HG03565 (cell line): Measurements from ENCODE around the gene NDUFV2.
A peak's percentile ranks its signal among the peaks of the same experiment; 100 is the strongest.
"Not testable (repeated sequence)": the region's sequence is repeated elsewhere in the genome, so short reads cannot be mapped to it uniquely, and the experiment has no call there.

Experiments used
- ATAC-seq: cut with Tn5 transposase; IDR thresholded peaks from one replicate; pipeline ENCODE4 v1.9.1; 2021; ENCODE audit warnings: mild to moderate bottlenecking, moderate library complexity; ENCODE audit not compliant: unreplicated experiment

Gene NDUFV2

DNA sequence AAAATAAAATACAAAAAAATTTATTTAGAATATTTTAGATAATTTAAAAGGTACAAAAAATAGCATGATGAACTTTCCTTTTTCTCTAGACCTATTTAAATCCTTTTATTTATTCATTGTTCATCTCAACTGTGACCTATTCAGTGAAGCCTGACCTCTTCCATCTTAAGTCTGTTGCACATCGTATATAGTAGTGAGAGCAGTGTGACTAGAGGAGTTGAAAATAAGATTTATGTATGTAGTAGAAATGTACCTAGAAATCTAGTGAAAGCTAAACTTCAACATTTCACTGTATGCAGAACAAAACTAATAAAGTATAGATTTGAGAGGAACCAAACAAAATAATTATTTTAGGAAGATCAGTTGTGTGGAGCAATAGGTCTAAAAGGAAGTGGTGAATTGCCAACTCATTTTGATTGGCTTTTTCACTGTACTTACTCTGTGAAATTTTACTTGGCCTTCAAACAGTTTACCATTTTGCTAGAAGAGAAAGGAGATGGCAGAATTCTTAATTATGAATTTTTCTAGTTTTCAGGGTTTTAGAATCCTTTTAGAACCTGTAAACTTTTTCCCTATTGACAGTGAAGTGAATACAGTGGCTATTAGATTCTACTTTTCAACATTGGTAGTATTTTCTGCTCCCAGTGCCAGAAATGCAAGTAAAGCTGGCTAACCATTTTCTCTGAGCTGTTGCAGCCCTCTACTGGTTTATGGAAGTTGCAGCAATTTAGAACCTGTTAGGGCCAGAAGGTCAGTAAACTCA, 45.1 kb downstream of the NDUFV2 start:
- ATAC-seq = no peak

DNA sequence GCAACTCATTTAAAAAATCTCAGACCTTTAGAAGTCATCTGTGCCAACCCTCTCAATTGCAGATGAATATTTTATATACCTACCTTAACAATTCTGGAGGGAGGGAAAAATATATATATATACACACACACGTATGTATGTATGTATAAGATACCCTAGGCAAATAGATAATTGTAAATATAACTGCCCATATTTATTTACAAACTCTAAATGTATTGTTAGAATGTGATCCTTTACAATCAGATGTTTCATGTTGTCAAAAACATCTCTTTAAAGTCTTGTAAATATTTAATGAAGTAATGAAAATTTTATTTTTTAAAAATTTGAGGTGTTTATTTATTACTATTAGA, 45.7 kb downstream of the NDUFV2 start:
- ATAC-seq = no peak

DNA sequence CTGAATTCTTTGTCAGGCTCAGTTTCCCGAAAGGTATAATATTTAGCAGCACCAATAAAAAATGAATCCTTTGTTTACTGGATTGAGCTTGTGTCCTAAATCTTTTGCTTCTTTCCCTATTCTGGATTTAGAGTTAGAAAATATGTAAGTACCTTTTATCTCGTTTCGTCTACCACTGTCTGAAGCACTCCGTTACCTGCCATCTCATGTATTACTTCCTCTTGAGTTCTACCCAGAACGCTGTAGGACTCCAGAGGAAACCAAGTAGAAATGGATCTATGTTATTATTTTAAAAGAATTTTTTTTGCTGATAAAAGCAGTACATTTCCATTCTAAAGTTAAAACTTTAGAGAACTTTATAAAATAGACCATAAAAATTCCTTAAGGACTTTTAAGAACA, 47.6 kb downstream of the NDUFV2 start:
- no peak for ATAC-seq

DNA sequence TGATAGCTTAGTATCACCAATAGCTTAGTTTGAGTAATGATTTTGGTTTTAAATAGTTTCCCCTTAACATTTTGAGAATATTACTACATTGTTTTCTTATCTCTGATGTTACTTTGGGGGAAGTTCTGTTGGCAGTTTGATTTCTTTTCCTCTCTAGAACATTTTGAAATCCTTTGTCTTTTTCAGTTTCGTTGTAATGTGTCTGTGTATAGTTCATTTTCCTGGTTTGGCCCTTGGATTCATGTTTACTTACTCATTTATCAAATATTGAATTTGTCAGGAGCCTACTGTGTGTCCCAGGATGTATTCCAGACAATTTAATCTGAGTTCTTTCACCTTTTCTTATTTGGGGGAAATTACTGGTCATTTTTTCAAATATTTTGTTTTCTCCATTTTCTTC, 50.8 kb downstream of the NDUFV2 start:
- ATAC-seq = no peak

DNA sequence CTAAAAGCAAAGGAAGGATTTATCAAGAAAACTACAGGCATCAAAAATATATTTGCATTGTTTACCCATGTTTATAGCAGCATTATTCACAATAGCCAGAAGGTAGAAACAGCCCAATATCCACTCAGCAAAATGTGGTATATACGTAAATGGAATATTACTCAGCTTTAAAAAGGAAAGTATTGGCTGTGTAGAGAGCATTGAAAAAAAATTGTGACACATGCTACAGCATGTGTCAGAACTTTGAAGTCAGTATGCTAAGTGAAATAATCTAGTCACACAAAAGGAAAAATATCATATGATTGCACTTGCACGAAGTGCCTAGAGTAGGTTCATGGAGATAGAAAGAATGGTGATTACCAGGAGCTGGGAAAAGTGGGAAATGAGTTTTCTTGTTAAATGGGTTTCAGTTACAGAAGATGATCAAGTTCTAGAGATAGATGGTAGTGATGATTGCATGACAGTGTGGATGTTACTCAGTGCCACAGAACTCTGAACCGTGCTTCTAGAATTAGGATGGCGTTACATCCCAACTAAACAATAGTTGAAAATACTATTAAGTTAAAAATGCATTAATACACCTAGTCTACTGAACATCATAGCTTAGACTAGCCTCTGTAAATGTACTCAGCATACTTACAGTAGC, 54.2 kb downstream of the NDUFV2 start:
- ATAC-seq = no peak

DNA sequence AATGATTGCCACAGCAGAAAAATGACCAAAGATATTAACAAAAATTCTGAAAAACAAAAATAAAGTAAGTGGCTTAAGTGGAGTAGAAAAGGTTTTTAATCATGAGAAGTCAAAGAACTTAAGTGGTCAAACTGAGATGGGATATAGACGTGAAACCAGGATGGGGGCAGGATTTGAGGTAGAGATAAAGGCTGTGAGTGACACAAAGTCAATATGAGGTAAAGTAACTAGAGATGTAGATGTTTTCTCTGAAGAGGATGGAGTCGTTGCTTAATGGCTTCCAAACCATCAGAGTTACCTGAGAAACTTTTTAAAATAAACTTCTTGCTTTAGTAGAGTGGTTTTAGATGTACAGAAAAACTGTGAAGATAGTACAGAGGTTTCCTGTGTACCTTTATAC, 55.3 kb downstream of the NDUFV2 start:
- no peak for ATAC-seq

DNA sequence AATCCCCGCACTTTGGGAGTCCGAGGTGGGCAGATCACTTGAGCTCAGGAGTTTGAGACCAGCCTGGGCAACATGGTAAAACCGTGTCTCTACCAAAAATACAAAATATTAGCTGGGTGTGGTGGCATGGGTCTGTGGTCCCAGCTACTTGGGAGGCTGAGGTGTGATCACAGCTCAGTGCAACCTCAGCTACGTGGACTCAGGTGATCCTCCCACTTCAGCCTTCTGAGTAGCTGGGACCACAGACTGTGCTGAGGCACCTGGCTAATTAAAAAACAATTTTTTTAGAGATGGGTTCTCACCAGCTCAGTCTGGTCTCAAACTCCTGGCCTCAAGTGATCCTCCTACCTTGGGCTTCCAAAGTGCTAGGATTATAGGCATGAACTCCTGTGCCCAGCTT, 57.5 kb downstream of the NDUFV2 start:
- ATAC-seq = no peak

DNA sequence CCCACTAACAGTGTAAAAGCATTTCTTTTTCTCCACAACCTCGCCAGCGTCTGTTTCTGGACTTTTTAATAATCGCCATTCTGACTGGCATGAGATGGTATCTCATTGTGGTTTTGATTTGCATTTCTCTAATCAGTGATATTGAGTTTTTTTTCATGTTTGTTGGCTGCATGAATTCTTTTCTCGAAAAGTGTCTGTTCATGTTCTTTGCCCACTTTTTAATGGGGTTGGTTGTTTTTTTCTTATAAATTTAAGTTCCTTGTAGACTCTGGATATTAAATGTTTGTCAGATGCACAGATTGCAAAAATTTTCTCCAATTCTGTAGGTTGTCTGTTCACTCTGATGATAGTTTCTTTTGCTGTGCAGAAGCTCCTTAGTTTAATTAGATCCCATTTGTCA, 60.2 kb downstream of the NDUFV2 start:
- ATAC-seq = not testable (repeated sequence)

DNA sequence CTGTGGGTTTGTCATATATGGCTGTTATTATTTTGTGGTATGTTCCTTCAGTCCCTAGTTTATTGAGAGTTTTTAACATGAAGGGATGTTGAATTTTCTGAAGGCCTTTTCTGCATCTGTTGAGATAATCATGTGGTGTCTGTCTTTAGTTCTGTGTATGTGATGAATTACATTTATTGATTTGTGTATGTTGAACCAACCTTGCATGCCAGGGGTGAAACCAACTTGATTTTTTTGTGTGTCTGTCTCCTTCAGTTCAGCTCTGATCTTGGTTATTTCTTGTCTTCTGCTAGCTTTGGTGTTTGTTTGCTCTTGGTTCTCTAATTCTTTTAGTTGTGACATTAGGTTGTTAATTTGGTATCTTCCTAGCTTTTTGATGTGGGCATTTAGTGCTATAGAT, 61.6 kb downstream of the NDUFV2 start:
- ATAC-seq = not testable (repeated sequence)

DNA sequence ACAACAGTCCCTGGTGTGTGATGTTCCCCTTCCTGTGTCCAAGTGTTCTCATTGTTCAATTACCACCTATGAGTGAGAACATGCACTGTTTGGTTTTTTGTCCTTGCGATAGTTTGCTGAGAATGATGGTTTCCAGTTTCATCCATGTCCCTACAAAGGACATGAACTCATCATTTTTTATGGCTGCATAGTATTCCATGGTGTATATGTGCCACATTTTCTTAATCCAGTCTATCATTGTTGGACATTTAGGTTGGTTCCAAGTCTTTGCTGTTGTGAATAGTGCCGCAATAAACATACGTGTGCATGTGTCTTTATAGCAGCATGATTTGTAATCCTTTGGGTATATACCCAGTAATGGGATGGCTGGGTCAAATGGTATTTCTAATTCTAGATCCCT, 63.4 kb downstream of the NDUFV2 start:
- not testable (repeated sequence) for ATAC-seq

DNA sequence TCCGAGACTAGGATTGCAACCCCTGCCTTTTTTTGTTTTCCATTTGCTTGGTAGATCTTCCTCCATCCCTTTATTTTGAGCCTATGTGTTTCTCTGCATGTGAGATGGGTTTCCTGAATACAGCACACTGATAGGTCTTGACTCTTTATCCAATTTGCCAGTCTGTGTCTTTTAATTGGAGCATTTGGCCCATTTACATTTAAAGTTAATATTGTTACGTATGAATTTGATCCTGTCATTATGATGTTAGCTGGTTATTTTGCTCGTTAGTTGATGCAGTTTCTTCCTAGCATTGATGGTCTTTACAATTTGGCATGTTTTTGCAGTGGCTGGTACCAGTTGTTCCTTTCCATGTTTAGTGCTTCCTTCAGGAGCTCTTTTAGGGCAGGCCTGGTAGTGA, 67.0 kb downstream of the NDUFV2 start:
- not testable (repeated sequence) for ATAC-seq

DNA sequence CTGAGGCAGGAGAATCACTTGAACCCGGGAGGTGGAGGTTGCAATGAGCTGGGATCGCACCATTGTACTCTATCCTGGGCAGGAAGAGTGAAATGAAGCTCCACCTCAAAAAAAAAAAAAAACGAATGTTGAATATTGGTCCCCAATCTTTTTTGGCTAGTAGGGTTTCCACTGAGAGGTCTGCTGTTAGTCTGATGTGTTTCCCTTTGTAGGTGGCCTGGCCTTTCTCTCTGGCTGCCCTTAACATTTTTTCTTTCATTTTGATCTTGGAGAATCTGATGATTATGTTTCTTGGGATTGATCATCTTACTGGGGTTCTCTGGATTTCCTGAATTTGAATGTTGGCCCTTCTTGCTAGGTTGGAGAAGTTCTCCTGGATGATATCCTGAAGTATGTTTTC, 69.4 kb downstream of the NDUFV2 start:
- ATAC-seq = not testable (repeated sequence)

DNA sequence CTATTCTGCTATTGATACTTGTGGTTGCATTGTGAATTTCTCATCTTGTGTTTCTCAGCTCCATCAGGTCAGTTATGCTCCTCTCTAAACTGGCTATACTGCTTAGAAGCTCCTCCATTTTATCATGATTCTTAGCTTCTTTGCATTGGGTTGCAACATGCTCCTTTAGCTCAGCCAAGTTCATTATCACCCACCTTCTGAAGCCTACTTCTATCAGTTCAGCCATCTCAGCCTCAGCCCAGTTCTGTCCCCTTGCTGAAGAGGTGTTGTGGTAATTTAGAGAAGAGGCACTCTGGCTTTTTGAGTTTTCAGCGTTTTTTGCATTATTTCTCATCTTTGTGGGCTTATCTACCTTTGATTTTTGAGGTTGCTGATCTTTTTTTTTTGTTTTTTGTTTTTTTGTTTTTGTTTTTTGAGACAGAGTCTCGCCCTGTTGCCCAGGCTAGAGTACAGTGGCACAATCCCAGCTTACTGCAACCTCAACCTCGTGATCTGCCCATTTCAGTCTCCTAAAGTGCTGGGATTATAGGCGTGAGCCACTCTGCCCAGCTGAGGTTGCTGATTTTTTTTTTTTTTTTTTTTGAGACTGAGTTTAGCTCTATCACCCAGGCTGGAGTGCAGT, 70.1 kb downstream of the NDUFV2 start:
- ATAC-seq = no peak

DNA sequence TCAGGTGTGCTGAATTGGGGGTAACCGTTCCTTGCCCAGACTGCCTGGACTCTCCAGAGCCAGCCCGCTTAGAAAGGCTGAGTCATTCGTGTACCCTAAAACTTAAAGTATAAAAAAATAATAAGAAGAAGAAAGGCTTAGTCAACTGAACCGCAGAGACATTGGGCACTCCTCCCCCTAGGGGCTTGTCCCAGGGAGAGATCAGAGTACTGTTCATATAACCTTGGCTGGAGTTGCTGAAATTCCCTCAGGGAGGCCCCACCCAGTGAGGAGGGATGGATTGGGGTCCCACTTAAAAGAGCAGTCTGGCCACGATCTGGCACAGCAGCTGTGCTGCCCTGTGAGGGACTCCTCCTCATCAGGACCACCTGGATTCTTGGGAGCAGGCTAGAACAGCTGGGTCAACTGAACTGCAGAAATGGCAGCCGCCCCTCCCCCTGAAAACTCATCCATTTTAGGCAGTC, 71.3 kb downstream of the NDUFV2 start:
- peak; percentile 66 for ATAC-seq

DNA sequence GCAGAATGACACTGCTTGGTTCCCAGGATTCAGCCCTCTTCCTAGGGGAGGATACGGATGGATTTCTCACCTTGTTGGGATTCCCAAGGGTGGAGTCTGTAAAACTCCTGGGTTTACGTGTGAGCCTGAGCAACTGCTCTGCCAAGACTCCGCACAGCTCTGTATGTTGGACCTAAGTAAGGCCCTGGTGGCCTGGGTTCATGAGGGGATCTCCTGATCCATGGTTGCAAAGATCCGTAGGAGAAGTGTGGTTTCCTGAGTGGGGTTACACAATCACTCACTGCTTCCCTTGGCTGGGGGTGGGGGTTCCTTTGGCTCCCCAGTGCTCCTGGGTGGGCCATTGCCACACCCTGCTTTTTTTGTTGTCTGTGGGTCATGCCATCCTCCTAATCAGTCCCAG, 71.8 kb downstream of the NDUFV2 start:
- ATAC-seq = no peak

DNA sequence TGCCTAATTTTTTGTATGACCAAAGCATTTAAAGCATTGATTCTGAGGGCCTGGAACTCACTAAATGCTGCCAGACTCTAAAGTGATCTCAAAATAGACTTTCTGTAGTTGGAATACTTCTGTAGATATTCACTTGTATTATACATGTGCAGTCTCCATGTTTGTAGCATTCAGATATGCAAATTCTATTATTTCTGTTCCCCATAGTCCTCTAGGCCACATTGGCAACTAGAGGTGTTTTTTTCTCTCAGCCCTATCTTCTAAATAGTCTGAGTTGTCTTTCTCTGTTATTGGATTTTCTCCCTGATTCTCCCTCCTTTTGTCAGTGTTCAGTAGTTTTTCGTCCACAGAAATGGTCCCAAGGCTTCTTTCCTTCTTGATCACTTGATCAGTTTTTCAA, 72.6 kb downstream of the NDUFV2 start:
- ATAC-seq = no peak

DNA sequence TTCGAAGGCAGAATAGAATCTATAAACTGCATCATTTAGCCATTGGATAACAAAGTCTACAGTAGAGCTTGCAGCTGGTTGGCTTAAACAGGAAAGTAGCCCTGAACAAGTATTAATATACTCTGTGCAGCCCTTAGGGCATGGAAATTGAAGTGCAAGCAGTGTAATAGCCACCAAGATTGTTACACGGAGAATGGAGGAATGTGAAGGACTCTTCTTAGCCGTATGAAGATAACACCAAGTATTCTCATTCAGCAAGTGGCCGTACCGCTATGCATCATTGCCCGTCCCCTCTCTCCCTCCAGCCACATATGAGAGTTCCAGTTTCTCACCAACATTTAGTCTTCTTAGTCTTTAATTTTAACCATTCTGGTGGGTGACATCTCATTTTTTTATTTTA, 74.5 kb downstream of the NDUFV2 start:
- ATAC-seq = no peak

DNA sequence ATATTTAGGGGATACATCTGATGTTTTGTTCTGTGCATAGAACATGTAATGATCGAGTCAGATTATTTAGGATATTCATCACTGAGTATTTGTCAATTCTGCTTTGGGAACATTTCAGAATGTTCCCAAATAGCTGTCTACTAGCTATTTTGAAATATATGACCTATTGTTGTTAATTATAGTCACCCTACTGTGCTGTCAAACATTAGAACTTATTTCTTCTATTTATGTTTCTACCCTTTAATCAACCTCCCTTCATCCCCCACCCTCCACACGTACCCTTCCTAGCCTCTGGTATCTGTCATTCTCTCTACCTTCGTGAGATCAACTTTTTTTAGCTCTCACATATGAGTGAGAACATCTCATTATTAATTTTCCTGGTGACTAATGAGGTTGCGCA, 75.0 kb downstream of the NDUFV2 start:
- ATAC-seq = no peak

DNA sequence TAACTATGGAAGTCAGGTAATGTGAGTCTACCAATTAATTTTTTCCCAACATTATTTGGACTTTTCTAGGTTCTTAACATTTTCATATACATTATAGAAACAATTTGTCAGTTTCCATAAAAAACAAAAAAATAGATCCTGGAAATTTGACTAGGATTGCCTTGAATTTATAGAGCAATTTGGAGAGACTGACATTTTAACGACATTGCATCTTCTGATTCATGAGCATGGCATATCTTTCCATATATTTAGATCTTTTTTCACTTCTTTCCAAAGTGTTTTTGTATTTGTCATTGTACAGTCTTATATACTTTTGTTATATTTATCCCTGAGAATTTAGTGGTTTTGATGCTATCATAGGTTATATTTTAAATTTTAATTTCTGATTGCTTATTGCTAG, 76.1 kb downstream of the NDUFV2 start:
- ATAC-seq = no peak

DNA sequence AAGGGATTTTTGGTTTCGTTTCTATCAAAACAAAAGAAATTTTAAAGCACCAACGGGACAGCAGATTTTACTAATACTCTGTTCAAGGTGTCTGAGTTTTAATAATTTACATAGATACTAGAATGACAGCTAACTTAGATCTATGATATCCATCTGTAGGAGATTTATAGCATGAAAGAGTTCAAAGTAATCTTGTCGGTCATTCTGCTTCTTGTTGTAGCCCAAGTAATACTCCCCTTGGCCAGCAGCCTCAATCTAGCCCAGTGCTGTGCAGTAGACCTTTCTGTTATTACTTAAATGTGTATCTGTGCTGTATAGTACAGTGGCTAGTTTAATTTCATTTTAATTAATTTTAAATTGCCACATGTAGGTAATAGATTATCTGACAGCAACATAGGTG, 78.8 kb downstream of the NDUFV2 start:
- ATAC-seq = no peak

DNA sequence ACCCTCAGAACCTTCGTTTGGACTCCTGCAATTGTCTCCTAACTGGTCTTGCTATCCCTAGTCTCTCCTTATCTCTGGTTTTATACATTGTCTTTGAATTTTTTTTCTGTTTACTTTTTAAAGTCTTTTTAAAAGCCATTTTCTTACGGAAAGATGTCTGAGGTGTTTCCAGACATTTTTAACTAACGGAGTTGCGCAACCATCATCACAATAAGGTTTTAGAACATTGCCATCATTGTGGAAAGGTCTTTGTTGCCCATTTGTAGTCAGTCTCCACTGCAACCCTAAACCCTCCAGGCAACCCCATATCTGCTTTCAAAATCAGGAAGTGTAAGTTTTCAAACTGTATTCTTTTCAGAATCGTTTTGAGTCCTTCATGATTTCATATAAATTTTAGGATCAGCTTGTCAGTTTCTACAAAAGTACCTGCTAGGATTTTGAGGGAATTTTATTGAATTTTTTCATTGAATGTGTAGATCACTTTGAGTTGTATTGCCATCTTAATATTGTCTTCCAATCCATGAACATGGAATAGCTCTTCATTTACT, 80.4 kb downstream of the NDUFV2 start:
- ATAC-seq = no peak
